HCT116 (cell line): Measurements from ENCODE around the gene FRMD3. TPM values are rescaled to one million over a fixed set of nuclear protein-coding genes. Genes with fewer than 3 reads are reported as not detected.

Experiments used
- ATAC-seq: fragments of 200-7000 bp; cut with Tn5 transposase; 2 replicates; pipeline ENCODE4 v1.9.1; 2020; ENCODE audit warnings: mild to moderate bottlenecking, moderate library complexity
- BruUV-seq: library from RNA; stranded (reverse); fragments of 400-500 nt; replicated peaks from 2 replicates; lab custom pipeline; 2021; lab: Mats Ljungman, UMichigan
- CTCF ChIA-PET: fragments of 300-600 bp; sonication (Branson Sonifier 250); formaldehyde crosslinking; loops from one replicate; lab custom pipeline; 2021; ENCODE audit warnings: antibody characterized with exemption; lab: Charles Lee
- POLR2A ChIA-PET: fragments of 300-600, 350-600 bp; sonication (Branson Sonifier 250); formaldehyde crosslinking; loops from one replicate; lab custom pipeline; 2021; ENCODE audit warnings: antibody characterized with exemption; lab: Charles Lee
- RAD21 ChIA-PET, 2 experiments: fragments of 300-600 bp; sonication (Branson Sonifier 250); formaldehyde crosslinking; loops; one replicate each; lab custom pipeline; 2023; ENCODE audit warnings: low total read pairs in 2 of 2; ENCODE audit not compliant: uncharacterized antibody in 2 of 2, unreplicated experiment in 2 of 2, low non-redundant PET in 1 of 2; lab: Charles Lee
- DNase-seq: peaks from one replicate; pipeline ENCODE4 v3.0.0-alpha.2; 2010; ENCODE audit warnings: low read depth, low spot score
- H2AFZ ChIP-seq: fragments of 200-600 bp; shearing (Covaris generic), sonication (generic); 2 replicates; pipeline ENCODE4 v1.6.1; 2017; ENCODE audit warnings: low read depth, mixed run types, mixed read lengths, antibody characterized with exemption, low read length; ENCODE audit not compliant: poor library complexity, severe bottlenecking
- H3K27ac ChIP-seq: 2 replicates; pipeline ENCODE4 v1.5.1; 2012; ENCODE audit warnings: low read depth, low read length
- H3K27me3 ChIP-seq: fragments of 200-600 bp; sonication (generic); 2 replicates; pipeline ENCODE4 v1.6.1; 2016; ENCODE audit warnings: mixed run types, low read length, mixed read lengths; ENCODE audit not compliant: insufficient read depth
- H3K36me3 ChIP-seq, 2 experiments: fragments of 200-500 bp in 1 of 2; fragments of 200-600 bp in 1 of 2; sonication (Bioruptor generic) in 1 of 2; sonication (generic) in 1 of 2; 2 replicates each; pipeline versions ENCODE4 v1.5.1 to v1.6.1; 2014 to 2016; ENCODE audit warnings: low read length in 2 of 2, inconsistent platforms in 1 of 2, mixed read lengths in 1 of 2, mixed run types in 1 of 2; ENCODE audit not compliant: insufficient read depth in 2 of 2, control insufficient read depth in 1 of 2
- H3K4me1 ChIP-seq, 2 experiments: fragments of 200-600 bp in 1 of 2; sonication (generic) in 1 of 2; 2 replicates each; pipeline versions ENCODE4 v1.5.1 to v1.6.1; 2012 to 2017; ENCODE audit warnings: low read length in 2 of 2, inconsistent platforms in 1 of 2, mild to moderate bottlenecking in 1 of 2, mixed read lengths in 1 of 2, mixed run types in 1 of 2, moderate library complexity in 1 of 2; ENCODE audit not compliant: insufficient read depth in 2 of 2, control insufficient read depth in 1 of 2
- H3K4me2 ChIP-seq: fragments of 200-600 bp; sonication (generic); 2 replicates; pipeline ENCODE4 v1.6.1; 2017; ENCODE audit warnings: mixed run types, low read length, mixed read lengths
- H3K4me3 ChIP-seq, 2 experiments: fragments of 200-600 bp in 1 of 2; sonication (generic) in 1 of 2; replicated peaks in 1 of 2; 2 replicates each; pipeline ENCODE4 v1.5.1; 2011 to 2016; ENCODE audit warnings: low read length in 2 of 2, control low read depth in 1 of 2, low read depth in 1 of 2, mild to moderate bottlenecking in 1 of 2, mixed read lengths in 1 of 2, mixed run types in 1 of 2
- H3K79me2 ChIP-seq: fragments of 200-600 bp; sonication (generic); 2 replicates; pipeline ENCODE4 v1.6.1; 2017; ENCODE audit warnings: mild to moderate bottlenecking, mixed run types, low read length, moderate library complexity, mixed read lengths; ENCODE audit not compliant: insufficient read depth
- H3K9ac ChIP-seq: fragments of 200-600 bp; sonication (generic); 2 replicates; pipeline ENCODE4 v1.6.1; 2016; ENCODE audit warnings: low read length, mixed read lengths
- H3K9me2 ChIP-seq: fragments of 200-600 bp; sonication (generic), shearing (Covaris generic); 2 replicates; pipeline ENCODE4 v1.6.1; 2017; ENCODE audit warnings: mixed run types, mild to moderate bottlenecking, moderate library complexity; ENCODE audit not compliant: insufficient read depth
- H3K9me3 ChIP-seq, 2 experiments: fragments of 200-500 bp in 1 of 2; fragments of 200-600 bp in 1 of 2; sonication (Bioruptor generic) in 1 of 2; sonication (generic) in 1 of 2; 2 replicates each; pipeline ENCODE4 v1.6.1; 2014 to 2017; ENCODE audit warnings: low read length in 2 of 2, mixed read lengths in 2 of 2, inconsistent platforms in 1 of 2, low read depth in 1 of 2, mild to moderate bottlenecking in 1 of 2, mixed run types in 1 of 2, moderate library complexity in 1 of 2; ENCODE audit not compliant: control insufficient read depth in 1 of 2, insufficient read depth in 1 of 2
- H4K20me1 ChIP-seq: fragments of 200-600 bp; sonication (generic), shearing (Covaris generic); 2 replicates; pipeline ENCODE4 v1.6.1; 2017; ENCODE audit warnings: mixed run types, mild to moderate bottlenecking, moderate library complexity; ENCODE audit not compliant: insufficient read depth
- CEBPB ChIP-seq: IDR thresholded peaks from 2 replicates; pipeline ENCODE4 v1.6.1; 2012; ENCODE audit warnings: low read depth
- EGR1 ChIP-seq: IDR thresholded peaks from 2 replicates; pipeline ENCODE4 v1.6.1; 2012; ENCODE audit warnings: low read depth
- EZH2 ChIP-seq: fragments of 200-600 bp; sonication (generic); IDR thresholded peaks from 2 replicates; pipeline ENCODE4 v1.6.1; 2017; ENCODE audit warnings: antibody characterized with exemption, mixed run types
- FOSL1 ChIP-seq: IDR thresholded peaks from 2 replicates; pipeline ENCODE4 v1.6.1; 2012; ENCODE audit warnings: low read depth
- JUND ChIP-seq: IDR thresholded peaks from 2 replicates; pipeline ENCODE4 v1.6.1; 2012
- RAD21 ChIP-seq: IDR thresholded peaks from 2 replicates; pipeline ENCODE4 v1.6.1; 2012; ENCODE audit warnings: low read depth, mild to moderate bottlenecking
- SIN3A ChIP-seq: IDR thresholded peaks from 2 replicates; pipeline ENCODE4 v1.6.1; 2012; ENCODE audit warnings: low read depth
- SP1 ChIP-seq: IDR thresholded peaks from 2 replicates; pipeline ENCODE4 v1.6.1; 2012; ENCODE audit warnings: low read depth
- TCF7L2 ChIP-seq: IDR thresholded peaks from 2 replicates; pipeline ENCODE4 v1.7.0; 2011; ENCODE audit warnings: borderline replicate concordance, inconsistent platforms; ENCODE audit not compliant: insufficient read depth, insufficient read length; ENCODE audit errors: extremely low read depth
- YY1 ChIP-seq: IDR thresholded peaks from 2 replicates; pipeline ENCODE4 v1.6.1; 2011; ENCODE audit warnings: low read length, low read depth, moderate library complexity, mild to moderate bottlenecking; ENCODE audit not compliant: insufficient replicate concordance; ENCODE audit errors: extremely low read depth
- ZFX ChIP-seq: fragments of 450-650 bp; IDR thresholded peaks from 2 replicates; pipeline ENCODE4 v1.6.1; 2017
- ZNF274 ChIP-seq: fragments of 200-500 bp; sonication (Bioruptor generic); IDR thresholded peaks from 2 replicates; pipeline ENCODE4 v1.6.1; 2014; ENCODE audit warnings: mild to moderate bottlenecking, low read depth, low read length, inconsistent platforms
- intact Hi-C: fragments of 100-400 bp; cut with micrococcal nuclease; formaldehyde crosslinking; loops from 2 replicates; pipeline ENCODE4 v1.10.0; 2022
- total RNA-seq: library from RNA; stranded (reverse); gene quantifications from one replicate; pipeline ENCODE4 v1.2.1, GENCODE V29; 2021; ENCODE audit not compliant: unreplicated experiment
- TF ChIP-seq, protein P1 (sequence below), 3 experiments: fragments of 200-600 bp in 1 of 3; sonication (generic) in 1 of 3; IDR thresholded peaks in 2 of 3; conservative IDR thresholded peaks in 1 of 3; 2 replicates each; pipeline ENCODE4 v1.5.1; 2012 to 2017; ENCODE audit warnings: low read depth in 2 of 3, low read length in 2 of 3, antibody characterized with exemption in 1 of 3, borderline replicate concordance in 1 of 3, control low read depth in 1 of 3, mild to moderate bottlenecking in 1 of 3, mixed read lengths in 1 of 3, mixed run types in 1 of 3, moderate library complexity in 1 of 3; ENCODE audit not compliant: insufficient read depth in 1 of 3
- TF ChIP-seq, protein P2 (sequence below): IDR thresholded peaks from 2 replicates; pipeline ENCODE4 v1.6.1; 2011; ENCODE audit warnings: mild to moderate bottlenecking, low read length, moderate library complexity; ENCODE audit not compliant: insufficient replicate concordance; ENCODE audit errors: extremely low read depth
- TF ChIP-seq, protein P3 (sequence below): IDR thresholded peaks from 2 replicates; pipeline ENCODE4 v1.6.1; 2012

Gene FRMD3
- total RNA-seq, 1 experiment from 2014 or later: 0.89 TPM

DNA sequence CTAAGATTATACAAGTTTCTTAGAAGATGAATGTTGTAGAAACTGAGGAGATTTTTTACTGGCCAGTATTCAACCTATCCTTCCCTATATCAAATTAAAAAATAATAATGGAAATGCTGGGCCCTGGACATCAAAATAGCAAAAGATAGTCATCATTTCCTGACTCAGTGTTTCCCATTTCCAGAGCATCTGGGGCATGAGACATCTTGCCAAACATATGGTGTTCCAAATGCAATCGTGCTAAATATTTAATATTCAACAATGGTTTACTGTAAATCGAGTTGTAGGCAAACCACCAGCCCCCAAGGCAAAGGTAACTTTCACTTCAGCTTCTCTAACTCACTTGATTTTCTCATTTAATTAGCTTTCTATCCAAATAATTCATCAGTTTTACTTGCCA, 152.9 kb downstream of the FRMD3 start:
- no peak for DNase-seq
- RAD21 ChIA-PET: no interaction called here
- no peaks in the 10 kb centered on the region for H3K4me1 ChIP-seq
- no peaks in the 10 kb centered on the region for H3K9me3 ChIP-seq
- no peaks in the 10 kb centered on the region for H3K27me3 ChIP-seq
- no peaks in the 10 kb centered on the region for H4K20me1 ChIP-seq
- POLR2A ChIA-PET: no interaction called here
- ATAC-seq: no peak
- no peak overlapping the region for H3K4me2 ChIP-seq
- CTCF ChIA-PET: no interaction called here
- no peak overlapping the region for H2AFZ ChIP-seq
- no peak overlapping the region for H3K9ac ChIP-seq
- no TSS peak for BruUV-seq
- intact Hi-C loops: no loop called here
- H3K36me3 ChIP-seq: no peaks in the 10 kb centered on the region
- H3K9me2 ChIP-seq: no peaks in the 10 kb centered on the region
- TF ChIP-seq EGR1 (no peak), CEBPB (no peak), YY1 (no peak), SIN3A (no peak), JUND (no peak), SP1 (no peak)
- TF ChIP-seq, protein P1, sequence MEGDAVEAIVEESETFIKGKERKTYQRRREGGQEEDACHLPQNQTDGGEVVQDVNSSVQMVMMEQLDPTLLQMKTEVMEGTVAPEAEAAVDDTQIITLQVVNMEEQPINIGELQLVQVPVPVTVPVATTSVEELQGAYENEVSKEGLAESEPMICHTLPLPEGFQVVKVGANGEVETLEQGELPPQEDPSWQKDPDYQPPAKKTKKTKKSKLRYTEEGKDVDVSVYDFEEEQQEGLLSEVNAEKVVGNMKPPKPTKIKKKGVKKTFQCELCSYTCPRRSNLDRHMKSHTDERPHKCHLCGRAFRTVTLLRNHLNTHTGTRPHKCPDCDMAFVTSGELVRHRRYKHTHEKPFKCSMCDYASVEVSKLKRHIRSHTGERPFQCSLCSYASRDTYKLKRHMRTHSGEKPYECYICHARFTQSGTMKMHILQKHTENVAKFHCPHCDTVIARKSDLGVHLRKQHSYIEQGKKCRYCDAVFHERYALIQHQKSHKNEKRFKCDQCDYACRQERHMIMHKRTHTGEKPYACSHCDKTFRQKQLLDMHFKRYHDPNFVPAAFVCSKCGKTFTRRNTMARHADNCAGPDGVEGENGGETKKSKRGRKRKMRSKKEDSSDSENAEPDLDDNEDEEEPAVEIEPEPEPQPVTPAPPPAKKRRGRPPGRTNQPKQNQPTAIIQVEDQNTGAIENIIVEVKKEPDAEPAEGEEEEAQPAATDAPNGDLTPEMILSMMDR (IDR thresholded peaks at IDR 0.05 in 2 of 3, conservative IDR thresholded peaks at IDR 0.05 in 1 of 3; ENCODE audit: borderline replicate concordance in 1 of 3, insufficient read depth in 1 of 3, low read depth in 2 of 3, low read length in 2 of 3): no peak
- H3K4me3 ChIP-seq: no peak overlapping the region
- no peaks in the 10 kb centered on the region for H3K79me2 ChIP-seq
- no peak overlapping the region for H3K27ac ChIP-seq

DNA sequence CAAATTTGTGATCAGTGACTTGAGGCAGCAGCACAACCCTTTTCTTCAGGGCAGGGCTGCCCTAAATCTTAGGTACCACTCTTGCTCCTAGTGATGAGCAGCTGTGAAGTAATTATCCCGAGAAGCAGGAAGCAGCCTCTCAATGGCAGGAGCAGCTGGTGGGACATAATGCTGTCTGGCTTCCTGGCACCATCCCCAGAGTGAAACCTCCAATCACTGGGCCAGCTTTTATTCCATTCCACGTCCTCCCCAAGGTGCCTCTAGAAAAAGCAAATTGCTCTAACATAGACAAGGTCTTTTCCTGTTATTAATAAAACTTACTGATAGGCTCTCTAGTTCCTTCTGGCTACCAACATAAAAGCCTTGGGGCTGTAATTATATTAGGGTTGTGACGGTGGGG, 154.0 kb downstream of the FRMD3 start:
- Histone ChIP-seq H3K9me2 (no peaks in the 10 kb centered on the region), H3K79me2 (no peaks in the 10 kb centered on the region), H2AFZ (no peak overlapping the region), H3K4me3 (no peak overlapping the region), H3K27me3 (no peaks in the 10 kb centered on the region), H4K20me1 (no peaks in the 10 kb centered on the region), H3K4me2 (no peak overlapping the region), H3K9me3 (no peaks in the 10 kb centered on the region), H3K36me3 (no peaks in the 10 kb centered on the region), H3K27ac (no peak overlapping the region), H3K9ac (no peak overlapping the region), H3K4me1 (no peaks in the 10 kb centered on the region)
- RAD21 ChIA-PET: no interaction called here
- CTCF ChIA-PET: no interaction called here
- POLR2A ChIA-PET: no interaction called here
- no peak for TF ChIP-seq EZH2
- TF ChIP-seq TCF7L2: no peak
- TF ChIP-seq, protein P2, sequence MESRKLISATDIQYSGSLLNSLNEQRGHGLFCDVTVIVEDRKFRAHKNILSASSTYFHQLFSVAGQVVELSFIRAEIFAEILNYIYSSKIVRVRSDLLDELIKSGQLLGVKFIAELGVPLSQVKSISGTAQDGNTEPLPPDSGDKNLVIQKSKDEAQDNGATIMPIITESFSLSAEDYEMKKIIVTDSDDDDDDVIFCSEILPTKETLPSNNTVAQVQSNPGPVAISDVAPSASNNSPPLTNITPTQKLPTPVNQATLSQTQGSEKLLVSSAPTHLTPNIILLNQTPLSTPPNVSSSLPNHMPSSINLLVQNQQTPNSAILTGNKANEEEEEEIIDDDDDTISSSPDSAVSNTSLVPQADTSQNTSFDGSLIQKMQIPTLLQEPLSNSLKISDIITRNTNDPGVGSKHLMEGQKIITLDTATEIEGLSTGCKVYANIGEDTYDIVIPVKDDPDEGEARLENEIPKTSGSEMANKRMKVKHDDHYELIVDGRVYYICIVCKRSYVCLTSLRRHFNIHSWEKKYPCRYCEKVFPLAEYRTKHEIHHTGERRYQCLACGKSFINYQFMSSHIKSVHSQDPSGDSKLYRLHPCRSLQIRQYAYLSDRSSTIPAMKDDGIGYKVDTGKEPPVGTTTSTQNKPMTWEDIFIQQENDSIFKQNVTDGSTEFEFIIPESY: no peak
- no peak for TF ChIP-seq ZNF274
- TF ChIP-seq CEBPB: no peak
- TF ChIP-seq RAD21: no peak
- TF ChIP-seq, protein P3, sequence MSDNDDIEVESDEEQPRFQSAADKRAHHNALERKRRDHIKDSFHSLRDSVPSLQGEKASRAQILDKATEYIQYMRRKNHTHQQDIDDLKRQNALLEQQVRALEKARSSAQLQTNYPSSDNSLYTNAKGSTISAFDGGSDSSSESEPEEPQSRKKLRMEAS: no peak
- no peak for TF ChIP-seq FOSL1
- no peak for TF ChIP-seq SIN3A
- TF ChIP-seq ZFX: no peak
- no peak for TF ChIP-seq EGR1
- no TSS peak for BruUV-seq
- intact Hi-C loops: no loop called here
- DNase-seq: no peak
- ATAC-seq: no peak
